ENCODE measurements around the gene SSNA1.

SSNA1 gene

DNA sequence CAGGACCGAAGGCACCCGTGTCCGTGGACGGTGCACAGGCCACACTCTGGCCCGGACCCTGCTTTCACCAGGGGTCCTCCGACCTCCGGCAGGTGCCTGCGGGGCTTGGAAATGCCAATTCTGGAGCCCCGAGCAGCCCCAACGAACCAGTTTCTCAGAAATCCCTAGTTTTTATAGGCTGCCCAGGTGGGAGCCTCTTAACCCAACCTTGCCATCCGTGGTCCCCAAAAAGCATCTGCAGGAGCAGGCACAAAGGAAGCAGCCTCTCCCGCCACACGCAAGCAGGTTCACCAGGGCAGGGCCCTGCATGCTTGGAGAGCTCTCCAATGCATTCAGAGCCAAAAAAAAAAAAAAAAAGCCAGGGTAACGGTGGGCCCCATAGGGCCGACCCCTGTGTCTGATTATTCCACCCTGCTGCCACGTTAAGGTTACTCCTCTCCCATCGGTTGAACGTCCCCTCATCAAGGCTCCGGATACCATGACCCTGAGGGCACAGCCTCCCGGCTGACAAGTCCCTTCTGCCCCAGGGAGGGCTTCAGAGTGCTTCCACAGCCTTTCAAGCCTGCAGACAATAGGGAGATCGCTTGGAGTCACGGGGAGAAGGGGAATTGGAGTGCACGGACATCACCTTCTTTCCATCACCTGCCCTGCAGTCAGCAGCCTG lies 12.9 kb downstream of the SSNA1 start:
- no peak for TF ChIP-seq ZNF274 (IDR thresholded peaks at IDR 0.05; ENCODE audit: low read depth, low read length)
- peak overlapping the region; percentile 70 for H3K4me3 ChIP-seq (ENCODE audit: low read length)

- TF ChIP-seq ZNF274 (IDR thresholded peaks at IDR 0.05; ENCODE audit: low read depth, low read length), result no peak
- H3K4me3 ChIP-seq (ENCODE audit: low read length), result no peak overlapping the region
Observed at GRCh38 chr9:137202966-137203365, 14.5 kb downstream of the SSNA1 start.

DNA sequence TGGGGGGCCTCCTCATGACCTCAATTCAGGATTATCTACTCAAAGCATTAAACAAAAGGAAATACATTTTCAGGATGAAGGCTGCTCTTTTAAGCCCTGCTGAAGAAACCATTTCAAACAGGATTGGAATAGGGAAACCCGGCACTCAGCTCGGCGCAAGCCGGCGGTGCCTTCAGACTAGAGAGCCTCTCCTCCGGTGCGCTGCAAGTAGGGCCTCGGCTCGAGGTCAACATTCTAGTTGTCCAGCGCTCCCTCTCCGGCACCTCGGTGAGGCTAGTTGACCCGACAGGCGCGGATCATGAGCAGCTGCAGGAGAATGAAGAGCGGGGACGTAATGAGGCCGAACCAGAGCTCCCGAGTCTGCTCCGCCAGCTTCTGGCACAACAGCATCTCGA lies 16.3 kb downstream of the SSNA1 start:
- H3K4me3 ChIP-seq (ENCODE audit: low read length), result peak overlapping the region; percentile 96
- no peak for TF ChIP-seq ZNF274 (IDR thresholded peaks at IDR 0.05; ENCODE audit: low read depth, low read length)

- TF ChIP-seq ZNF274 (IDR thresholded peaks at IDR 0.05; ENCODE audit: low read depth, low read length), result no peak
- H3K4me3 ChIP-seq (ENCODE audit: low read length), result peak within 1 kb of the TSS; percentile 96
Observed at GRCh38 chr9:137205126-137206069, 16.9 kb downstream of the SSNA1 start, which contains the start of the genes NDOR1 and TMEM203. TSS of gene NDOR1 (plus strand) at chr9:137205700. CDS start at chr9:137205778, 78 bp downstream. TSS of gene TMEM203 (minus strand) at chr9:137205648. CDS start at chr9:137205414, 234 bp downstream.

DNA sequence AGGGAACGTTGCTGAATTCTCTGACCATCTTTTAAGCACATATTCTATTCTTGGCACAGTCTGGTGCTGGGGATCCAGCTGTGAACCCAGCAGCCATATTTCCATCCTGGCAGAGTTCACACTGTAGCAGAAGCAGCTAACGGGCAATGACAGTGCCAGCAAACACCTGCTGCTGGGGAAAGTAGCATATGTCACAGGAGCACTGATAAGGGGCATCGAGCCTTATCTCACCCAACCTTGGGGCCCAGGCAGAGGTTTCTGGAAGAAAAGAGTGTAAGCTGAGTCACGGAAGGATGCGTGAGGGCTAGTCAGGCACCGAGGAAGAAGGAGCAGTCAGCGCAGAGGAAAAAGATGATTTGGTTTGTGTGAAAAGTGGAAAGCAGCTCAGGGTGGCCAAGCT lies 18.1 kb downstream of the SSNA1 start:
- TF ChIP-seq ZNF274 (IDR thresholded peaks at IDR 0.05; ENCODE audit: low read depth, low read length), result no peak
- peak overlapping the region; percentile 96 for H3K4me3 ChIP-seq (ENCODE audit: low read length)

DNA sequence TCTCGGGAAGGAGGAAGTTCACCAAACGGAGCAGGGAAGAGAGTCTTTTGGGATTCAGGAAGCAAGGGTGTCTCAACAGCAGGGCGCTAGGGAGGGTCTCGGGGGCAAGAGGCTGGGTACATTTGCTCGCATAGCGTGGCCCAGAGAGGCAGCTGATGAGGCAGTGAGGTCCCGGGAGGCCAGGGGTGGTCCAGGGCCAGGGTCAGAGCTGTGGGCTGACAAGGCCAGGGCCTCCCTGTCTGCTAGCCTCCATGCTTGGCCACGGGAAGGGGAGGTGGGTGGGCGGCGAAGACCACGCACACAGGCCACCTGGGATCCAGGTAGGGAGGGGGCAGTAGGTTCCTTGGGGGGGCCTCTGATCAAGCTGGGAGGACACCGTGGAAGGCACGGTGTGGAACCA lies 23.1 kb downstream of the SSNA1 start:
- H3K4me3 ChIP-seq (ENCODE audit: low read length), result no peak overlapping the region
- TF ChIP-seq ZNF274 (IDR thresholded peaks at IDR 0.05; ENCODE audit: low read depth, low read length), result no peak

DNA sequence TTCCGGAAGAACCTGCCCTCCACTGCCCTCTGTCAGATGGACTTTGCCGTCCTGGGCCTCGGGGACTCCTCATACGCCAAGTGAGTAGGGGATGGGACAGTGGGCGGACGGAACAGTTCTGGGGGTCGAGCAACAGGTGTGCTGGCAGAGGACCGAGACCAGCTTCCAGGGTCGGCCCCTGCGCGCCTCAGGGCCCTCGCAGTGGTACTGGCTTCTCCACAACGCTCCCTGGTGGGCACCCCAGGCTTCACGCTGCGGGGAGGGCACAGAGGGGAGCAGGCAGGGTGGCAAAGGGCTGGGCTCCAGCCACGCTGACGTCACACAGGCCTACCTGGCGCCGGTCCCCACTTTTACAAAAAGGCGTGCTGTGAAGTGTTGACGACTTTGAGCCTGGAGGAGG lies 24.0 kb downstream of the SSNA1 start:
- no peak overlapping the region for H3K4me3 ChIP-seq (ENCODE audit: low read length)
- TF ChIP-seq ZNF274 (IDR thresholded peaks at IDR 0.05; ENCODE audit: low read depth, low read length), result no peak

DNA sequence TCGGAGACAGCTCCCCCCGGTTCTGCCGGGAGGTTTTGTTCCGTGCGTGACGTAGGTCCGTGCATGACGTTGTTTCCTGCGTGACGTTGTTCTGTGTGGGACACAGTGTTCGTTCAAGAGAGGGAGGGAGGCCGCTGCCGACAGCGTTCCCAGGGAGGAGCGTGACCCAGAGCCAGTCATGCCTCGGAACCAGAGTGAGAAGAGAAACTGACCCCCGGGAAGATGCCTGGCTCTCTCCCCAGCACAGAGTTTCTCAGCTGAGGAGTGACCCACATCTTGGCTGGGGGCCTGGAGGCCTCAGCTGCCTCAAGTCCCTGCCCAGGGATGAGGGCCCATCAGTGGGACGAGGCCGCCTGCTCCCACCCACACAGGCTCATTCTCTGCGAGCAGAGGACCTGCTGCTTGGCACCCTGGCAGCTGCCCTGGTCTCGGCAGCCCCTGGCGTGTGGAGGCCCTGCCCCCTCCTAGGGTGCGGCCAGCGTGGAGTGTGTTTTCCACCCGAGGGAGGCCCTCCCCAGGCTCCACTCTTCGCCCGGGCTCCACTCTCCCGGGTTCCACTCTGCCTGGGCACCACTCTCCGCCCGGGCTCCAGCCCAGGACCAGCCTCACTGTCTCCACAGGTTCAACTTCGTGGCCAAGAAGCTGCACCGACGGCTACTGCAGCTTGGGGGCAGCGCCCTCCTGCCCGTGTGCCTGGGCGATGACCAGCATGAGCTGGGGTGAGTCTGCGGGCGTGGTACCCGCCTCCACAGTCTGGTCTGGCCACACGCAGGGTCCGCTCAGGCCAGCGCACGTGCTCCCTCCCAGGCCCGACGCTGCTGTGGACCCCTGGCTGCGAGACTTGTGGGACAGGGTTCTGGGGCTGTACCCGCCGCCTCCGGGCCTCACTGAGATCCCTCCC lies 24.9 kb downstream of the SSNA1 start:
- TF ChIP-seq ZNF274 (IDR thresholded peaks at IDR 0.05; ENCODE audit: low read depth, low read length), result no peak
- H3K4me3 ChIP-seq (ENCODE audit: low read length), result no peak overlapping the region

DNA sequence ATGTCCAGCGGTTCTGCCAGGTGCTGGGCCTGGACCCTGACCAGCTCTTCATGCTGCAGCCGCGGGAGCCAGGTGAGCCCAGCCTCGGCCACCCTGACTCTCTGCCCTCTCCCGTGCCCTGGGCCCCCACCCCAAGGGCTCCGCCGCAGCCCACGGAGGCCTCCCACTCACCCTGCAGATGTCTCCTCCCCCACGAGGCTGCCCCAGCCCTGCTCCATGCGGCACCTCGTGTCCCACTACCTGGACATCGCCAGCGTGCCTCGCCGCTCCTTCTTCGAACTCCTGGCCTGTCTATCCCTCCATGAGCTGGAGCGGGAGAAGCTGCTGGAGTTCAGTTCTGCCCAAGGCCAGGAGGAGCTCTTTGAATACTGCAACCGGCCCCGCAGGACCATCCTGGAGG lies 26.1 kb downstream of the SSNA1 start:
- TF ChIP-seq ZNF274 (IDR thresholded peaks at IDR 0.05; ENCODE audit: low read depth, low read length), result no peak
- H3K4me3 ChIP-seq (ENCODE audit: low read length), result no peak overlapping the region

DNA sequence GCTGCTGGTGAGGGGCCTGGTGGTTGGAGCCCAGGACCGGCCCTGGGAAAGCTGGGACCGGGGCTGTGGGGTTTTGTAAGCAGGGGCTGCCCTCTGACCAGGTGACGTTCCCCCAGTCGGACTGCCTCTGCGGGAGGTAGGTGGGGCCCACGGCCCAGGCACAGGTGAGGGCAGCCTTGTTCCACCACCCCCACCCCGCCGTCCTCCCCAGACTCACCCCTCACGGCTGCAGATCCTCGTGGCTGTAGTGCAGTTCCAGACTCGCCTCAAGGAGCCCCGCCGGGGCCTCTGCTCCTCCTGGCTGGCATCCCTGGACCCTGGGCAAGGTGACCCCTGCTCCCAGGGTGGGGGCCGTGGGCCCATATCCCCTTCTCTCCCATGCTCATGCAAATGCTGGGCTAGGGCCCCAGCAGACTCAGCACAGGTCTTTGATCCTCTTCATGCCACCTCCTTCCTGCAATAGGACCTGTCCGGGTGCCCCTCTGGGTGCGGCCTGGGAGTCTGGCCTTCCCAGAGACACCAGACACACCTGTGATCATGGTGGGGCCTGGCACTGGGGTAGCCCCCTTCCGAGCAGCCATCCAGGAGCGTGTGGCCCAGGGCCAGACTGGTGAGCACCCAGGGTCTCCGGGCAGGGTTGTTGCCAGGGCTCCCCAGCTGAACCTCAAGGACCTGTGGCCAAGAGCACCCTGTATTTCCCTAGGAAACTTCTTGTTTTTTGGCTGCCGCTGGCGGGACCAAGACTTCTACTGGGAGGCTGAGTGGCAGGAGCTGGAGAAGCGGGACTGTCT lies 26.9 kb downstream of the SSNA1 start:
- no peak for TF ChIP-seq ZNF274 (IDR thresholded peaks at IDR 0.05; ENCODE audit: low read depth, low read length)
- no peak overlapping the region for H3K4me3 ChIP-seq (ENCODE audit: low read length)

GRCh38 chr9:137216188-137216965 lies 27.9 kb downstream of the SSNA1 start:
- no peak for TF ChIP-seq ZNF274 (IDR thresholded peaks at IDR 0.05; ENCODE audit: low read depth, low read length)
- H3K4me3 ChIP-seq (ENCODE audit: low read length), result no peak overlapping the region
